HFFc6 (cell line): ENCODE data around the gene BRAT1. TPM values are rescaled to one million over a fixed set of nuclear protein-coding genes. Genes with fewer than 3 reads are reported as not detected.

Experiments used
- DNase-seq: peaks from one replicate; pipeline ENCODE4 v3.0.0-alpha.2; 2018
- H3K27ac Mint-ChIP-seq: 2 replicates; pipeline ENCODE4 v1.8.0; 2020; ENCODE audit warnings: mild to moderate bottlenecking, mixed read lengths
- H3K27me3 Mint-ChIP-seq: 2 replicates; pipeline ENCODE4 v1.8.0; 2021; ENCODE audit warnings: mild to moderate bottlenecking, moderate library complexity, mixed read lengths; ENCODE audit not compliant: insufficient read depth
- H3K36me3 Mint-ChIP-seq: 2 replicates; pipeline ENCODE4 v1.8.0; 2021; ENCODE audit warnings: low read depth, mixed read lengths
- H3K4me1 Mint-ChIP-seq: 2 replicates; pipeline ENCODE4 v1.8.0; 2020; ENCODE audit warnings: low read depth, mixed read lengths
- H3K4me3 Mint-ChIP-seq: 2 replicates; pipeline ENCODE4 v1.8.0; 2020; ENCODE audit warnings: mild to moderate bottlenecking, moderate library complexity, mixed read lengths
- H3K9me3 Mint-ChIP-seq: 2 replicates; pipeline ENCODE4 v1.8.0; 2020; ENCODE audit warnings: mild to moderate bottlenecking, mixed read lengths
- CTCF ChIP-seq: fragments of 200-600 bp; sonication (generic); IDR thresholded peaks from 2 replicates; pipeline ENCODE4 v1.5.0; 2021; ENCODE audit warnings: antibody characterized with exemption, mild to moderate bottlenecking
- total RNA-seq, 6 experiments: library from RNA; stranded (reverse); fragmentation: NEBNext Ultra II Directional; extraction: Animal tissue kit (Norgen Biotek cat#: 25700); gene quantifications; 2 replicates in 1 of 6; 3 replicates in 5 of 6; pipeline ENCODE4 v1.2.3, GENCODE V29; 2021

BRAT1 gene
- total RNA-seq, 6 experiments from 2014 or later, result 21.3 to 26.0 (median 23.3) TPM

GRCh38 chr7:2497065-2497464 lies 58.3 kb downstream of the BRAT1 start:
- TF ChIP-seq CTCF, result no peak
- no peak overlapping the region for H3K27ac Mint-ChIP-seq
- 0 out of 2 replicates have a peak, but pooled peaks cover 2% of the 10 kb centered on the region for H3K9me3 Mint-ChIP-seq
- DNase-seq, result no peak
- no peak overlapping the region for H3K4me3 Mint-ChIP-seq
- H3K36me3 Mint-ChIP-seq, result no peaks in the 10 kb centered on the region
- peaks cover 12% of the 10 kb centered on the region for H3K4me1 Mint-ChIP-seq
- H3K27me3 Mint-ChIP-seq, result peaks cover 7% of the 10 kb centered on the region

- H3K4me1 Mint-ChIP-seq, result peaks cover 12% of the 10 kb centered on the region
Observed at GRCh38 chr7:2496375-2496774, 58.9 kb downstream of the BRAT1 start.

GRCh38 chr7:2495418-2496299 lies 59.7 kb downstream of the BRAT1 start:
- Mint-ChIP-seq H3K4me1 (peaks cover 12% of the 10 kb centered on the region), H3K36me3 (peaks cover 6% of the 10 kb centered on the region; the same call in 1 of the 2 replicates), H3K27ac (no peak overlapping the region), H3K4me3 (no peak overlapping the region), H3K9me3 (peaks cover 9% of the 10 kb centered on the region; the same call in 1 of the 2 replicates), H3K27me3 (peaks cover 9% of the 10 kb centered on the region)
- no peak for DNase-seq
- no peak for TF ChIP-seq CTCF

More at GRCh38 chr7:2496375-2496774, 58.9 kb downstream of the BRAT1 start:
- Mint-ChIP-seq H3K4me3 (no peak overlapping the region), H3K9me3 (peaks cover 8% of the 10 kb centered on the region; the same call in 1 of the 2 replicates), H3K27ac (no peak overlapping the region), H3K36me3 (peaks cover 6% of the 10 kb centered on the region; the same call in 1 of the 2 replicates), H3K27me3 (peaks cover 8% of the 10 kb centered on the region)
- TF ChIP-seq CTCF, result no peak
- DNase-seq, result no peak

GRCh38 chr7:2494191-2495130 lies 60.9 kb downstream of the BRAT1 start:
- Mint-ChIP-seq H3K4me3 (no peak overlapping the region), H3K9me3 (peaks cover 9% of the 10 kb centered on the region; the same call in 1 of the 2 replicates), H3K36me3 (peaks cover 6% of the 10 kb centered on the region; the same call in 1 of the 2 replicates), H3K27ac (no peak overlapping the region), H3K27me3 (peaks cover 9% of the 10 kb centered on the region), H3K4me1 (peaks cover 12% of the 10 kb centered on the region)
- no peak for TF ChIP-seq CTCF
- no peak for DNase-seq
